Activated T-helper 17 cell treated with anti-CD3 and anti-CD28 coated beads, Interleukin-2, amount 50 U/mL, for 72 hours (primary cell): Measurements from ENCODE around the gene PDE8A. TPM values are rescaled to one million over a fixed set of nuclear protein-coding genes. Genes with fewer than 3 reads are reported as not detected.

Experiments
- ATAC-seq: fragments of 150-1000 bp; cut with Tn5 transposase; replicated peaks from 2 replicates; pipeline ENCODE4 v1.10.0; 2021; ENCODE audit warnings: mild to moderate bottlenecking, moderate library complexity
- H3K27ac Mint-ChIP-seq: one replicate; pipeline ENCODE4 v1.8.0; 2022; ENCODE audit warnings: mixed read lengths
- H3K27me3 Mint-ChIP-seq: one replicate; pipeline ENCODE4 v1.8.0; 2022; ENCODE audit warnings: mixed read lengths
- H3K36me3 Mint-ChIP-seq: one replicate; pipeline ENCODE4 v1.8.0; 2022; ENCODE audit warnings: low read depth, mild to moderate bottlenecking, mixed read lengths
- H3K4me1 Mint-ChIP-seq: one replicate; pipeline ENCODE4 v1.8.0; 2022; ENCODE audit warnings: mixed read lengths
- H3K4me3 Mint-ChIP-seq: one replicate; pipeline ENCODE4 v1.8.0; 2022; ENCODE audit warnings: mild to moderate bottlenecking, mixed read lengths
- H3K9me3 Mint-ChIP-seq: one replicate; pipeline ENCODE4 v1.8.0; 2022; ENCODE audit warnings: mixed read lengths
- total RNA-seq, 2 donors: library from RNA; stranded (reverse); gene quantifications; one replicate each; pipeline ENCODE4 v1.2.3, GENCODE V29; 2022

Gene PDE8A
- total RNA-seq, 2 donors from 2014 or later, result 23.7 to 34.2 TPM

DNA sequence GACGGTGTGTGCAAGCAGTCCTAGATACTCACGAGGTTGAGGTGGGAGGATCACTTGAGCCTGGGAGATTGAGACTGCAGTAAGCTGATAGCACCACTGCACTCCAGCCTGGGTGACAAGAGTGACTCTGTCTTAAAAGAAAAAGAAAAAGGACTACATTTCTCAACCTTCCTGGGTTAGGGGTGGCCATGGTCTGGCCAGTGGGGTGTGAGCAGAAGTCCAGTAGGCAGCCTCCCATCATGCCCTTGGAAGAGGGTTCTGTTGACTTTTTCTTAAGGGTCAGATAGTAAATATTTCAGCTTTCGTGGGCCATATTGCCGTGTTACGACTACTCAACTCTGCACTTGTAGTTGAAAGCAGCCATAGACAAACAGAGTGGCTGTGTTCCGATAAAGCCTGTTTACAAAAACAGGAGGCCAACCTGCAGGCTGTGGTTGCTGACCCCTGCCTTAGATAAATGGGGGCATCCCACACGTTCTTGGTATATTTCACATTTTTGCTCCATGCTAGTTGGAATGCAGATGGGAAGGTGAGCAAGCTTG lies 31.0 kb upstream of the PDE8A start:
- Mint-ChIP-seq H3K4me3 (no peak overlapping the region), H3K9me3 (no peaks in the 10 kb centered on the region), H3K36me3 (no peaks in the 10 kb centered on the region), H3K27ac (no peak overlapping the region), H3K4me1 (no peaks in the 10 kb centered on the region), H3K27me3 (peaks cover 10% of the 10 kb centered on the region)
- no peak for ATAC-seq

DNA sequence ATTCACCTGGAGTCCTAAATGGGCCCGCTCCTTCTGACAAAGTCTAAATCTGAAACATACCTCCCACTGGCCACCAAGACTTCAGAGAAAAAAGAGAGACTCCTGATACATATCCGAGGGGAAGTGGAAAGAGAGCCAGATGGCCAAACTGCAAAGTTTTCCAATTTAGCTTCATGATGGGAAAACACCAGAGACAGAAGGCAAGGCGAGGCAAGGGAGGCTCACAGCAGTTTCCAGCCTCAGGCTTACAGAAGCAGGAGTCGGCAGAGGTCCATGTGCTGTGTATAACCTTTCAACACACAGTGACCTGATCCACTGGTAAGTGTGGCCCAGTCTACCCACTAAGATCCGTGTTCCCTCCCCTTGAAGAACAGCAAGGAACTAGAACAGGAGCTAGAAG lies 29.9 kb upstream of the PDE8A start:
- no peaks in the 10 kb centered on the region for H3K9me3 Mint-ChIP-seq
- H3K27ac Mint-ChIP-seq, result no peak overlapping the region
- peaks cover 5% of the 10 kb centered on the region for H3K4me1 Mint-ChIP-seq
- peaks cover 15% of the 10 kb centered on the region for H3K27me3 Mint-ChIP-seq
- H3K4me3 Mint-ChIP-seq, result no peak overlapping the region
- ATAC-seq, result no peak
- no peaks in the 10 kb centered on the region for H3K36me3 Mint-ChIP-seq

DNA sequence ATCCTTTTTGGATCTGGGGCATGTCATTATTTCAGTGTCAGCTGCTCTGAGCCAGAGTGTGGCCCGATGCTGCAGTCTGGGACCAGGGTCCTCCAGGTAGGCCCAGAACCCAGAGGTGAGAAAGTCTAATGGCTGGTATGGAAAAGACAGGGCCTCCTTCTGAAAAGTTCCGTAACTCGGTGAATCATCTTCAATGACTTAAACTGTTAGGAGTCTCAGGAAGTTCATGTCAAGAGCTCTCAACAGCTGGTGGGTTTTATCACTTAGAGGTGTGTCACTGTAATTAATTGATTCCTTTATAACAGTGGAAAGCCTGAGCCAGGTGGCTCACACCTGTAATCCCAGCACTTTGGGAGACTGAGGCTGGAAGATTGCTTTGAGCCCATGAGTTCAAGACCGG lies 28.5 kb upstream of the PDE8A start:
- H3K9me3 Mint-ChIP-seq, result no peaks in the 10 kb centered on the region
- peaks cover 5% of the 10 kb centered on the region for H3K4me1 Mint-ChIP-seq
- ATAC-seq, result no peak
- H3K4me3 Mint-ChIP-seq, result no peak overlapping the region
- H3K27ac Mint-ChIP-seq, result no peak overlapping the region
- peaks cover 15% of the 10 kb centered on the region for H3K27me3 Mint-ChIP-seq
- H3K36me3 Mint-ChIP-seq, result no peaks in the 10 kb centered on the region

DNA sequence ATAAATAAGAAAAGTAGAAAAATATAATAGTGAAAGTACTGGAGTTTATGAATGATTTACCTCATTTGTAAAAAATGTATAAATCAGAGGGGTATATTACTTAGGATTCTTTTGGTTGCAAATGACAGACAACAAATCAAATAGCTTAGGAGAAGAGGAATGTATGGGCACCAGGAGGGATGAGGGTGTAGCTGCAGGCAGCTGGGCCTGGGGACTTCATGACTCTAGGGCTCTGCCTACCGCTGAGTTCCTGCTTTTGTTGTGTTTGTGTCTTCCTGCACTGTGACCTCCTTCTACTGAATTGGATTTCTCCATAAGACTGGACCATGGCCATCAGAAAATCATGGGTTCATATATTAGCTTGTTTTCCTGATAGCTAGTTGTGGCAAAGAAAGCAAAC lies 27.9 kb upstream of the PDE8A start:
- Mint-ChIP-seq H3K27ac (no peak overlapping the region), H3K4me3 (no peak overlapping the region), H3K9me3 (no peaks in the 10 kb centered on the region), H3K36me3 (no peaks in the 10 kb centered on the region), H3K27me3 (peaks cover 15% of the 10 kb centered on the region), H3K4me1 (peaks cover 5% of the 10 kb centered on the region)
- ATAC-seq, result no peak

DNA sequence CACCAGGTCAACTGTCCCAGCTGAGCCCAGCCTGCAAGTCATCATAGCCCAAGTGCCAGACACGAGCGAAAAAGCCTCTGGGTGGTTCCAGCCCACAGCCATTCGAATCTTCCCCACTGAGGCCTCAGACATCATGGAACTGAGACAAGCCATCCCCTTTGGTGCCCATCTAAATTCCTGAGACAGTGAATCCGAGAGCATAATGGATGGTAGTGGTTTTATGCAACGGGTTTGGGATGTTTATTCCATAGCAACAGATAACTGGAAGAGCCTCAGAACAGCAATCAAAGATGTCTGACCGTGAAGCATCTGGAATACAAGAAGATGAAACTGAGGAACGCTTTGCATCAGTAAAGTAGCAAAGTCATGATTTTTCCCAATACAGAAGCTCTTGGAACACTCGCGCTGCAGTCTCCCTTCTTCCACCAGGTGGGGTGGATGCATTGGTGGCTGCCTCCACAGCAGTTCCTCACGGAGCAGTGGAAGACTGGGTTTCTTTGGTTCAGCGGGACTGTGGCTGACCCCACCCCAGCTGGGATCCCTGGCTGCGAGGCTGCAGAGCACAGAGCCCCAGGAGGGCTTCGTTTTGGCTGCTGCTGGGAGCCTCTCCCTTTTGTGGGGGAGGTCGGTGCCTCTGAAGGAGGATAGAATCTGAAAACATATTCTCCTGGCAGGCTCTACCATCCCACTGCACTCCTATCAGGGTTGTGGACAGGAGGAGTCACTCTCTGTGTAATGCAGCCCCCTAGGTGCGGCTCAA lies 26.4 kb upstream of the PDE8A start:
- Mint-ChIP-seq H3K9me3 (no peaks in the 10 kb centered on the region), H3K4me3 (peak overlapping the region; percentile 19)

DNA sequence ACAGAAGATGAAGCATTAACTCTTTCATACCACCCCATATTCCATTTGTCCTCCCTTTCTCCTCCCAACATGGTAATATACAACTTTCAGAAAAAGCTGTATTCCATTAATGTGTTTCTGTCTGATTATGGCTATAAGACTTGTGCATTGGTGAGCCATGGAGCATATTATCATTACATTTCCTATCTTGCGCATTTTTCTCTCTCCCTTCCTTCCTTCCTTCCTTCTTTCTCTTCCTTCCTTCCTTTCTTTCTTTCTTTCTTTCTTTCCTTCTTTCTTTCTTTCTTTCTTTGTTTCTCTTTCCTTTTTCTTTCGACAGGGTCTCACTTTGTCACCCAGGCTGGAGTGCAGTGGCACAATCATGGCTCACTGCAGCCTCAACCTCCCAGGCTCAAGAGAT lies 25.5 kb upstream of the PDE8A start:
- Mint-ChIP-seq H3K9me3 (no peaks in the 10 kb centered on the region), H3K4me3 (peak overlapping the region; percentile 19), H3K27ac (peak overlapping the region; percentile 20), H3K27me3 (peaks cover 13% of the 10 kb centered on the region), H3K4me1 (peaks cover 5% of the 10 kb centered on the region), H3K36me3 (no peaks in the 10 kb centered on the region)
- no peak for ATAC-seq

More for the DNA sequence above, 26.4 kb upstream of the PDE8A start:
- no peak overlapping the region for H3K27ac Mint-ChIP-seq
- ATAC-seq, result peak; percentile 65
- peaks cover 5% of the 10 kb centered on the region for H3K4me1 Mint-ChIP-seq
- H3K27me3 Mint-ChIP-seq, result peaks cover 11% of the 10 kb centered on the region
- H3K36me3 Mint-ChIP-seq, result no peaks in the 10 kb centered on the region

DNA sequence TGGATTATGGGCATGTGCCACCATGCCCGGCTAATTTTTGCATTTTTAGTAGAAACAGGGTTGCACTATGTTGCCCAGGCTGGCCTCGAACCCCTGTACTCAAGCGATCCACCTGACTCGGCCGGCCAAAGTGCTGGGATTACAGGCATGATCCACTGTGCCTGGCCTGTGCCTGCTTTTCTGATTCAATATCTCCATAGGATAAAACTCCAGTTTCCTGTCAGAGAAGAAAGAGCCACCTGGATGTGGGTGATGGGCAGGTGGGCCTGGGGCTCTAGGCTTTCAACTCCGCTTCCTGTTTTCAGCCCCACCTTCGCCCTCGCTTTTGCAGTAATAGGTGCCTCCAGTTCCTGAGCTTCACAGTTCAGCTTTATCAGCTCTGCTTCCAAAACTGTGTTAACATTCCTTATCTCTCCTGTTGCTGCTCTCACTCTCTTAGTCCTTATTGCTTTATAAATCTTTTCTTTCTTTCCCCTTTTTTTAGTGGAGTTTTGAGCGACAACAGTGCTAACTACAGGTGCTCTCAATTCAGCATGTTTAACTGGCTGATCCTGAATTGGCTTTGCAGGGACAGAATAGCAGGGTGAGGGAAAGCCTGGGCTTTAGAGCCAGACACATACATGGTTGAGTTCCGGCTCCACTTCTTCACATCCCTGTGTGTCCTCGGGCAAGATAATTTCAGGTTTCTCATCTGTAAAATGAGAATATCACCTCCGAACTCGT lies 21.1 kb upstream of the PDE8A start:
- H3K4me1 Mint-ChIP-seq, result peaks cover 5% of the 10 kb centered on the region
- no peak for ATAC-seq

DNA sequence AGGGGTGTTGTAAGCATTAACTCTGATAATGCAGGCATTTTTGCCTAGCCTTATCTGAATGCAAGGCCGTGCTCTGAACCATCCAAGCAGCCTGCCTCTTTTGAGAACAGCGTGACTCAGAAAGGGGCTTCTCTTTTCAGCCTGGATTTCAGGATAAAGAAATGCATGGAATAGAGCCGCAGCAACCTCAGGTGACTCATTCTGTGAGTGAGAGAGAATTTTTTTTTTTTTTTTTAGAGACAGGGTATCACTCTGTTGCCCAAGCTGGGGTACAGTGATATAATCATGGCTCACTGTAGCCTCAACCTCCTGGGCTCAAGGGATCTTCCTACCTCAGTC lies 20.6 kb upstream of the PDE8A start:
- no peak for ATAC-seq
- Mint-ChIP-seq H3K27me3 (peaks cover 15% of the 10 kb centered on the region), H3K27ac (no peak overlapping the region), H3K36me3 (no peaks in the 10 kb centered on the region), H3K4me3 (no peak overlapping the region), H3K4me1 (peaks cover under 1% of the 10 kb centered on the region), H3K9me3 (no peaks in the 10 kb centered on the region)

More for the DNA sequence above, 21.1 kb upstream of the PDE8A start:
- Mint-ChIP-seq H3K36me3 (no peaks in the 10 kb centered on the region), H3K27ac (no peak overlapping the region), H3K4me3 (no peak overlapping the region), H3K9me3 (no peaks in the 10 kb centered on the region), H3K27me3 (peaks cover 19% of the 10 kb centered on the region)

DNA sequence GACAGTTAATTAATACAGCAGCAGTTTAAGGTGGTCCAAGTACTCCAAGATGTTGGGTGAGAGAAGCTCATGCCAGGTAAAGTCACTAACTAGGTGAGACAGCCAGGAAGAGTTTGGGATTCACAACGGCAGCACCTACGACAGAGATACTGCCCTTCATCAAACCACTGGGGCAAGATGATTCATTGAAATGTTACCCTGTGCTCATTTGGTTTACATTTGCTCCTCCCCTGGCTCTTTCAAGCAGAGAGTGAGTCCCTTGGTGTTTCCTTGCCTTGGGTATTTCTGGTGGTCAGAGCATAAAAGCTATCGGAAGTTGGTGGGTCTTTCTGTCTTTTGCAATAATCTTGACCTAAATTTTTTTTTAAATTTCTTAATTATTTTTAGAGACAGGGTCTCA lies 19.9 kb upstream of the PDE8A start:
- Mint-ChIP-seq H3K27me3 (peaks cover 13% of the 10 kb centered on the region), H3K9me3 (no peaks in the 10 kb centered on the region), H3K4me3 (no peak overlapping the region), H3K36me3 (no peaks in the 10 kb centered on the region), H3K4me1 (no peaks in the 10 kb centered on the region), H3K27ac (no peak overlapping the region)
- ATAC-seq, result no peak

DNA sequence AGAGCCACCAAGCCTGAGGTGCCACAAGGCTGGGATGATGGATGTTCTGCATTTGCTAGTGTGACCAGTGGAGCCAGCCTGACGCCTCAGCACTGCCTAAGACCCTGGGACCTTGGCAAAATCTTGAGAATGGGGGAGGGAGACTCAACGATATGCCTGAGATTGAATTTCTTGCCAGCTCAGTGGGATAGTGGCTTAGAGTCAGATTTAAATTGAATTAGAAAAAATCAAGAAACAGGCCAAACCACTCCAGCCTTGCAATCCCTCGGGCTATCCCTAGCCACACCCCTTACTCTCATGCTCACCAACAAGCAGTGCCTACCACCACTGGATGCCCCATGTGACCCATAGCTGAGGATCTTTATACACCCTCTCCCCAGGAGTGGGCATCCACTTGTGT lies 18.7 kb upstream of the PDE8A start:
- Mint-ChIP-seq H3K9me3 (no peaks in the 10 kb centered on the region), H3K27ac (no peak overlapping the region), H3K4me1 (no peaks in the 10 kb centered on the region), H3K36me3 (no peaks in the 10 kb centered on the region), H3K27me3 (peaks cover 13% of the 10 kb centered on the region), H3K4me3 (no peak overlapping the region)
- ATAC-seq, result no peak

DNA sequence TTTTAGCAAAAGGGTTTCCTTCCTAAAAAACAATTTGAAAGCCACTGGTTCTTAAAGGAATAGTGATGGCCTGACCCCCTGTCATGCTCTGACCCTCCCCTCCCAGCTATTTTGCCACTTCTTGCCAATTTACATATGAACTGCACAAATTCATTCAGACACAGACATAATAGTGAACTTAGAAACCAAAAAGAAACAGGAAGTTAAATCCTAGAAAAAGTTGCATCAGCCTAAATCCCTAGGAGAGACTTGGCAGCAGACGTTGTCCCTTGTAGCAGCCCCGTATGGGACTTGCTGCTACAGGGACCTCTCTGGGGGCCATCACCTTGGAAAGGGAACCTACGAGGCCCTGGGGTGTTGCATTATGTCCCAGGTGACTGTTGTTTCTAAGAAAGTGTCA lies 14.3 kb upstream of the PDE8A start:
- Mint-ChIP-seq H3K27ac (no peak overlapping the region), H3K36me3 (no peaks in the 10 kb centered on the region), H3K4me1 (no peaks in the 10 kb centered on the region), H3K4me3 (no peak overlapping the region), H3K27me3 (peaks cover 6% of the 10 kb centered on the region), H3K9me3 (no peaks in the 10 kb centered on the region)
- ATAC-seq, result no peak

DNA sequence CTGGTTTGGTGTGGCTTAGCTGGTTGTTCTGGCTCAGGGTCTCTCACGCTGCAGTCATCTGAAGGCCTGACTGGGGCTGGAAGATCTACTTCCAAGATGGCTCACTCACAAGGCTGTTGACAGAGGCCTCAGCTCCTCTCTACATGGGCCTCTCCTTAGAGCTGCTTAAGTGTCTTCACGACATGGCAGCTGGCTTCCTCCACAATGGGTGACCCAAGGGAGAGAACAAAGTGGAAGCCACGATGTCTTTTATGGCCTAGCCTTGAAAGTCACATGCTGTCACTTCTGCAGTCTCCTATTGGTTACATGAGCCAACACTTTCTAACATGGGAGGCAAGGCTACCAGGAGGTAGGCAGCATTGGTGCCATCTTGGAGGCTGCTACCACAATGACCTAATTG lies 13.4 kb upstream of the PDE8A start:
- no peaks in the 10 kb centered on the region for H3K4me1 Mint-ChIP-seq
- no peaks in the 10 kb centered on the region for H3K36me3 Mint-ChIP-seq
- peaks cover 6% of the 10 kb centered on the region for H3K27me3 Mint-ChIP-seq
- no peak overlapping the region for H3K27ac Mint-ChIP-seq
- H3K4me3 Mint-ChIP-seq, result no peak overlapping the region
- no peaks in the 10 kb centered on the region for H3K9me3 Mint-ChIP-seq
- ATAC-seq, result no peak

DNA sequence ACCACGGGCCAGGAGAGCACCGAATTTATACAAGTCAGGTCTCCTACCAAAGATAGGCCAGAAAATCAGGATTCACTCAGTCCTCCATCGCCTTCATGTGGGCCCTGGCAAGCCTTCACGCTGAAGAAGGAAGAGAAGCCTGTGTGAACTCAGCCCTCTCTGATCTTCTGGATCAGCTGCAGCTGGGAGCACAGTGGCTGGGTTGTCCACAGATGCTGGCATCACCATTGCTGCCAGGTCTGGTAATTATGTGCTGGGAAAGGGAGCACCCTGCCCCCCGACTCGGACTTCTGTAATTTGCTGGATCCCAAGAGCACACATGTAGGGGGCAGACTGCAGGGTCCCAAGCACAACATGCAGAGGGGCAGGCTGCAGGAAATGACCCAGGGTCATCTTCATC lies 12.4 kb upstream of the PDE8A start:
- H3K4me1 Mint-ChIP-seq, result no peaks in the 10 kb centered on the region
- H3K36me3 Mint-ChIP-seq, result no peaks in the 10 kb centered on the region
- no peak overlapping the region for H3K27ac Mint-ChIP-seq
- H3K4me3 Mint-ChIP-seq, result no peak overlapping the region
- ATAC-seq, result no peak
- H3K9me3 Mint-ChIP-seq, result no peaks in the 10 kb centered on the region
- H3K27me3 Mint-ChIP-seq, result peaks cover under 1% of the 10 kb centered on the region

DNA sequence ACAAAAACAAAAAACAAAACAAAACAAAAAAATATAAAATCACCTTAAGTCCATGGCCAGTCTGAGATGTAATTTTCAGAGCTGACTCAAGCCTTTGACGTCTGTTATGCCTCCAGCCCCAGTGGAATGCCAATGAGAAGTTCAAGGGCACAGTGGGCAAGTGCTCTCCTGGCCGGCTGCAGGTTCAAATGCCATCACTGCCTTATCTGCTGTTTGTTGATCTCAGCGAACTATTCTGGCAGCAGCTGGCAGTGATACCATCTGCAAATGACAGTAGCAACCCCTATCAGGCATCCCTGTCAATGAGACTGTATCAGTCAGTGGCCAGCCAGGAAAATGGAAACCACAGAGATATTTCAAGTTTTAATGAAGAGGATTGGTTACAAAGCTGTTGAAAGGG lies 10.8 kb upstream of the PDE8A start:
- Mint-ChIP-seq H3K4me1 (no peaks in the 10 kb centered on the region), H3K27me3 (no peaks in the 10 kb centered on the region), H3K9me3 (no peaks in the 10 kb centered on the region), H3K4me3 (no peak overlapping the region), H3K36me3 (no peaks in the 10 kb centered on the region), H3K27ac (no peak overlapping the region)
- no peak for ATAC-seq
